K562 (cell line): ENCODE measurements around the gene NFATC3. TPM values are rescaled to one million over a fixed set of nuclear protein-coding genes. Genes with fewer than 3 reads are reported as not detected.

Experiments
- ATAC-seq: fragments of 200-7000 bp; cut with Tn5 transposase; 3 replicates; pipeline ENCODE4 v1.9.1; 2020; ENCODE audit warnings: moderate library complexity
- BruUV-seq: library from RNA; stranded (reverse); fragments of 400-500 nt; replicated peaks from 2 replicates; lab custom pipeline; 2021; lab: Mats Ljungman, UMichigan
- CTCF ChIA-PET: fragments of 300-600 bp; formaldehyde crosslinking; extraction: SDS; loops from one replicate; lab custom pipeline; 2021; ENCODE audit warnings: low intra/inter-chr PET ratio; lab: Yijun Ruan, JAX
- POLR2A ChIA-PET: fragments of 300-600, 350-650 bp; sonication (Branson Sonifier 250); formaldehyde crosslinking; extraction: SDS; loops from one replicate; lab custom pipeline; 2021; ENCODE audit warnings: antibody characterized with exemption, inconsistent platforms; lab: Yijun Ruan, JAX
- DNase-seq, 4 experiments: peaks; one replicate each; pipeline versions ENCODE4 v3.0.0 to v3.0.0-alpha.2; 2011 to 2018; ENCODE audit warnings: low spot score in 3 of 4, mixed read lengths in 3 of 4; ENCODE audit errors: extremely low read depth in 1 of 4
- FAIRE-seq: peaks from 2 replicates; lab custom pipeline; 2011; peaks lifted over from hg19 to GRCh38; lab: Jason Lieb, UNC
- H2AFZ ChIP-seq: 2 replicates; pipeline ENCODE4 v1.6.0; 2011; ENCODE audit warnings: low read depth, low read length, control low read depth, inconsistent platforms
- H3K27ac ChIP-seq: fragments of 200-600 bp; 3 replicates; pipeline ENCODE4 v1.8.0; 2011; ENCODE audit warnings: low read depth, mild to moderate bottlenecking, control low read depth, inconsistent platforms, low read length, moderate library complexity, mixed read lengths; ENCODE audit errors: extremely low read depth
- H3K27me3 ChIP-seq, 2 experiments: fragments of 300-600 bp in 1 of 2; 2 replicates in 1 of 2; 3 replicates in 1 of 2; pipeline versions ENCODE4 v1.6.0 to v1.8.0; 2011; ENCODE audit warnings: inconsistent platforms in 2 of 2, low read length in 2 of 2, mild to moderate bottlenecking in 1 of 2, mixed read lengths in 1 of 2, moderate library complexity in 1 of 2; ENCODE audit not compliant: control insufficient read depth in 2 of 2, insufficient read depth in 2 of 2
- H3K36me3 ChIP-seq: fragments of 300-600 bp; 3 replicates; pipeline ENCODE4 v1.8.0; 2011; ENCODE audit warnings: mild to moderate bottlenecking, low read length, inconsistent platforms; ENCODE audit not compliant: control insufficient read depth, insufficient read depth
- H3K4me1 ChIP-seq, 2 experiments: fragments of 200-600 bp in 1 of 2; replicated peaks in 1 of 2; 2 replicates in 1 of 2; 3 replicates in 1 of 2; pipeline versions ENCODE4 v1.5.1 to v1.8.0; 2011; ENCODE audit warnings: inconsistent platforms in 2 of 2, low read length in 2 of 2, mild to moderate bottlenecking in 1 of 2, mixed read lengths in 1 of 2, moderate library complexity in 1 of 2; ENCODE audit not compliant: control insufficient read depth in 2 of 2, insufficient read depth in 2 of 2
- H3K4me2 ChIP-seq: 2 replicates; pipeline ENCODE4 v1.6.1; 2011; ENCODE audit warnings: low read length, control low read depth, inconsistent platforms, mixed read lengths; ENCODE audit not compliant: insufficient read depth
- H3K4me3 ChIP-seq: fragments of 200-600 bp; sonication (generic), shearing (Covaris generic); 2 replicates; pipeline ENCODE4 v1.5.1; 2016; ENCODE audit warnings: control low read depth, inconsistent platforms
- H3K79me2 ChIP-seq: fragments of 200-600 bp; 3 replicates; pipeline ENCODE4 v1.8.0; 2011; ENCODE audit warnings: low read length, inconsistent platforms; ENCODE audit not compliant: control insufficient read depth, insufficient read depth
- H3K9ac ChIP-seq, 2 experiments: 2 replicates each; pipeline versions ENCODE4 v1.6.0 to v1.6.1; 2011; ENCODE audit warnings: low read depth in 2 of 2, low read length in 2 of 2, control low read depth in 1 of 2, inconsistent platforms in 1 of 2, mild to moderate bottlenecking in 1 of 2, mixed read lengths in 1 of 2; ENCODE audit not compliant: insufficient read depth in 1 of 2
- H3K9me1 ChIP-seq: one replicate; pipeline ENCODE4 v1.6.0; 2011; ENCODE audit warnings: inconsistent platforms, mild to moderate bottlenecking, low read length, moderate library complexity; ENCODE audit not compliant: control insufficient read depth, insufficient read depth
- H3K9me3 ChIP-seq: replicated peaks from 2 replicates; pipeline ENCODE4 v1.5.1; 2011; ENCODE audit warnings: low read depth, low read length, inconsistent platforms; ENCODE audit not compliant: control insufficient read depth, insufficient read depth
- H4K20me1 ChIP-seq: replicated peaks from 2 replicates; pipeline ENCODE4 v1.6.1; 2011; ENCODE audit warnings: low read length, inconsistent platforms, mixed read lengths; ENCODE audit not compliant: control insufficient read depth, insufficient read depth
- BACH1 ChIP-seq: fragments of 200-800 bp; sonication (Bioruptor generic); IDR thresholded peaks from 2 replicates; pipeline ENCODE4 v1.6.1; 2016; ENCODE audit warnings: missing genetic modification characterization, missing compliant biosample characterization
- BDP1 ChIP-seq: IDR thresholded peaks from 3 replicates; pipeline ENCODE4 v1.6.1; 2011; ENCODE audit not compliant: insufficient read length, insufficient read depth
- CBX1 ChIP-seq: sonication (generic); IDR thresholded peaks from 2 replicates; pipeline ENCODE4 v1.6.1; 2016; ENCODE audit warnings: antibody characterized with exemption, low read depth, mild to moderate bottlenecking
- DPF2 ChIP-seq: fragments of 450-650 bp; IDR thresholded peaks from 2 replicates; pipeline ENCODE4 v1.6.1; 2016
- E2F3 ChIP-seq: fragments of 250-450 bp; sonication (Bioruptor Pico); IDR thresholded peaks from 2 replicates; pipeline ENCODE4 v1.4.0; 2020; ENCODE audit warnings: mild to moderate bottlenecking
- GATAD2A ChIP-seq: fragments of 450-650 bp; IDR thresholded peaks from 2 replicates; pipeline ENCODE4 v1.6.1; 2017
- MTA2 ChIP-seq: fragments of 450-650 bp; IDR thresholded peaks from 2 replicates; pipeline ENCODE4 v1.6.1; 2016; ENCODE audit warnings: low read depth
- SIRT6 ChIP-seq: IDR thresholded peaks from one replicate; pipeline ENCODE4 v1.6.1; 2012; ENCODE audit warnings: low read depth, mild to moderate bottlenecking, control low read depth, inconsistent platforms, low read length, moderate library complexity
- TAF15 ChIP-seq: fragments of 200-400 bp; formaldehyde crosslinking; IDR thresholded peaks from 2 replicates; pipeline ENCODE4 v1.6.1; 2017; ENCODE audit warnings: mild to moderate bottlenecking, low read depth, low read length, moderate library complexity
- ZBTB7A ChIP-seq: IDR thresholded peaks from 2 replicates; pipeline ENCODE4 v1.6.1; 2011; ENCODE audit warnings: low read depth, mild to moderate bottlenecking, low read length, moderate library complexity, borderline replicate concordance; ENCODE audit not compliant: control insufficient read depth
- ZNF146 ChIP-seq: IDR thresholded peaks from one replicate; pipeline ENCODE4 v1.6.1; 2018; ENCODE audit warnings: missing compliant biosample characterization; ENCODE audit not compliant: unreplicated experiment
- ZNF589 ChIP-seq: fragments of 200-800 bp; sonication (Bioruptor generic); IDR thresholded peaks from 2 replicates; pipeline ENCODE4 v1.6.1; 2016; ENCODE audit warnings: low read depth, missing genetic modification characterization, missing compliant biosample characterization
- WGBS: fragments of 100-300 bp; shearing (Covaris generic); methylation state at CpG from one replicate; pipeline ENCODE4 v1.1.6; 2016; ENCODE audit warnings: low coverage, mixed read lengths; ENCODE audit not compliant: insufficient coverage; ENCODE audit errors: missing lambda C conversion rate; 5-methylcytosine and 5-hydroxymethylcytosine counted together
- in situ Hi-C: fragments of 300-500 bp; cut with MboI; formaldehyde crosslinking; loops from 4 replicates; pipeline ENCODE4 v1.15.0; 2018; ENCODE audit warnings: inconsistent platforms, mixed read lengths
- intact Hi-C: fragments of 100-400 bp; cut with micrococcal nuclease; formaldehyde crosslinking; loops from 2 replicates; pipeline ENCODE4 v1.14.2; 2022
- polyA plus RNA-seq, 8 experiments: library from polyadenylated mRNA; depleted of rRNA in 4 of 8; stranded (reverse) in 5 of 8; unstranded in 3 of 8; fragments of >200 nt; fragmentation: Nextera tagmentation in 2 of 8; fragmentation: Illumina TruSeq in 1 of 8; extraction: Ambion mirVana in 2 of 8; extraction: Trizol in 1 of 8; gene quantifications; 2 replicates each; pipeline versions ENCODE4 v1.2.1 to v1.2.3, GENCODE V29; 2011 to 2014; ENCODE audit warnings: inconsistent platforms in 1 of 8, missing spikeins in 1 of 8
- total RNA-seq, 7 experiments: library from RNA; depleted of rRNA in 6 of 7; stranded (reverse); fragments of >200 nt in 6 of 7; fragmentation: Illumina TruSeq in 2 of 7; extraction: Trizol in 2 of 7; gene quantifications; 2 replicates each; pipeline versions ENCODE4 v1.2.1 to v1.2.3, GENCODE V29; 2011 to 2021; ENCODE audit warnings: low replicate concordance in 1 of 7
- TF ChIP-seq, protein P1 (sequence below), 3 experiments: IDR thresholded peaks in 2 of 3; conservative IDR thresholded peaks in 1 of 3; 2 replicates each; pipeline ENCODE4 v1.5.1; 2011 to 2012; ENCODE audit warnings: low read length in 3 of 3, mild to moderate bottlenecking in 3 of 3, control low read depth in 2 of 3, improper control_type of control experiment in 1 of 3, inconsistent platforms in 1 of 3, low read depth in 1 of 3, mixed read lengths in 1 of 3, moderate library complexity in 1 of 3; ENCODE audit not compliant: insufficient read depth in 2 of 3
- TF ChIP-seq, protein P2 (sequence below), 2 experiments: IDR thresholded peaks; 2 replicates each; pipeline ENCODE4 v1.6.1; 2011; ENCODE audit warnings: borderline replicate concordance in 1 of 2, control low read depth in 1 of 2, low read depth in 1 of 2, low read length in 1 of 2, mild to moderate bottlenecking in 1 of 2, mixed read lengths in 1 of 2, moderate library complexity in 1 of 2; ENCODE audit not compliant: insufficient read depth in 1 of 2, insufficient read length in 1 of 2, poor library complexity in 1 of 2, severe bottlenecking in 1 of 2; ENCODE audit errors: extremely low read depth in 1 of 2

NFATC3 gene
- total and polyA plus RNA-seq, 9 of the 15 experiments (the other 6 are each of a cell fraction or from before 2014, with no cell fraction given): 15.7 to 98.4 (median 59.4) TPM

DNA sequence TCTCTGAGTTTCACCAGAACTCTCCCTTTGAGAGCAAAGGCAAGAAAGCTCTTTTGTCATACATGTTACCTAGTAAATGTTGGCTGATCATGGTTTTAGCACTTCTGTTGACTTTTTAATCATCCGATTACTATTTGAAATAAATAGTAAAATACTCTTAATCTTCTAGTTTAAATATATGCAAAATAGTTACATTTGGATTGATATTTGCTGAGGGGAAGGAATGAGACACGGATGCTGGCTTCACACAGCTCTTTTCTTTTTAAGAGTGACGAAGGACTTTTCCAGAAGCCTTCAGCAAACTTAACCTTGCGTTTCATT lies 9.4 kb downstream of the NFATC3 start:
- BruUV-seq: no TSS peak
- ATAC-seq: no peak
- no peak overlapping the region for H3K9ac ChIP-seq
- TF ChIP-seq, protein P1, sequence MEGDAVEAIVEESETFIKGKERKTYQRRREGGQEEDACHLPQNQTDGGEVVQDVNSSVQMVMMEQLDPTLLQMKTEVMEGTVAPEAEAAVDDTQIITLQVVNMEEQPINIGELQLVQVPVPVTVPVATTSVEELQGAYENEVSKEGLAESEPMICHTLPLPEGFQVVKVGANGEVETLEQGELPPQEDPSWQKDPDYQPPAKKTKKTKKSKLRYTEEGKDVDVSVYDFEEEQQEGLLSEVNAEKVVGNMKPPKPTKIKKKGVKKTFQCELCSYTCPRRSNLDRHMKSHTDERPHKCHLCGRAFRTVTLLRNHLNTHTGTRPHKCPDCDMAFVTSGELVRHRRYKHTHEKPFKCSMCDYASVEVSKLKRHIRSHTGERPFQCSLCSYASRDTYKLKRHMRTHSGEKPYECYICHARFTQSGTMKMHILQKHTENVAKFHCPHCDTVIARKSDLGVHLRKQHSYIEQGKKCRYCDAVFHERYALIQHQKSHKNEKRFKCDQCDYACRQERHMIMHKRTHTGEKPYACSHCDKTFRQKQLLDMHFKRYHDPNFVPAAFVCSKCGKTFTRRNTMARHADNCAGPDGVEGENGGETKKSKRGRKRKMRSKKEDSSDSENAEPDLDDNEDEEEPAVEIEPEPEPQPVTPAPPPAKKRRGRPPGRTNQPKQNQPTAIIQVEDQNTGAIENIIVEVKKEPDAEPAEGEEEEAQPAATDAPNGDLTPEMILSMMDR (IDR thresholded peaks at IDR 0.05 in 2 of 3, conservative IDR thresholded peaks at IDR 0.05 in 1 of 3; ENCODE audit: insufficient read depth in 2 of 3, low read depth in 1 of 3, low read length in 3 of 3): 0 out of 6 replicates have a peak, but pooled peaks of 1 of the 3 experiments have one; percentile 4
- TF ChIP-seq E2F3 (CRISPR knock-in tag): no peak
- POLR2A ChIA-PET: interaction anchor here (1.1 to 2.3 kb wide), 2 partner anchors 18 to 122 kb away, joined by 3 to 9 read pairs; no protein-coding TSS in a partner anchor
- no peak overlapping the region for H3K4me3 ChIP-seq
- WGBS: 97% methylated on average over 4 of the region's 4 CpGs
- no peak for DNase-seq
- in situ Hi-C loops: no loop called here
- peaks cover 18% of the 10 kb centered on the region for H3K36me3 ChIP-seq
- H3K79me2 ChIP-seq: peaks cover 99% of the 10 kb centered on the region
- H3K27ac ChIP-seq: no peak overlapping the region
- peaks cover 14 to 35% of the 10 kb centered on the region in 2 experiments; a peak in 4 of 5 replicates for H3K4me1 ChIP-seq
- intact Hi-C loops: loop anchor here (2.0 kb wide), 1 partner anchor 134 kb away; no protein-coding TSS in a partner anchor
- no peak overlapping the region for H3K4me2 ChIP-seq
- no peaks in the 10 kb centered on the region for H3K9me3 ChIP-seq
- H4K20me1 ChIP-seq: peaks cover 23% of the 10 kb centered on the region
- no peak overlapping the region for H2AFZ ChIP-seq
- no peaks in the 10 kb centered on the region for H3K9me1 ChIP-seq
- FAIRE-seq: no peak
- H3K27me3 ChIP-seq: no peaks in the 10 kb centered on the region
- CTCF ChIA-PET: interaction anchor here (0.6 to 1.6 kb wide), 3 partner anchors 21 to 155 kb away, joined by 3 to 5 read pairs (median 4); no protein-coding TSS in a partner anchor

GRCh38 chr16:68096491-68096890 lies 11.3 kb downstream of the NFATC3 start:
- no TSS peak for BruUV-seq
- peaks cover 18% of the 10 kb centered on the region for H3K36me3 ChIP-seq
- intact Hi-C loops: no loop called here
- FAIRE-seq: no peak
- H4K20me1 ChIP-seq: peaks cover 23% of the 10 kb centered on the region
- H3K4me3 ChIP-seq: no peak overlapping the region
- H2AFZ ChIP-seq: no peak overlapping the region
- no peaks in the 10 kb centered on the region for H3K9me1 ChIP-seq
- no peak overlapping the region for H3K27ac ChIP-seq
- no peaks in the 10 kb centered on the region for H3K27me3 ChIP-seq
- WGBS: 85% methylated on average over 2 of the region's 2 CpGs
- H3K4me1 ChIP-seq: peaks cover 14 to 30% of the 10 kb centered on the region in 2 experiments; a peak in 4 of 5 replicates
- POLR2A ChIA-PET: interaction anchor here (1.0 kb wide), 1 partner anchor 11 kb away, joined by 6 read pairs; the partner anchor contains the start of gene NFATC3
- in situ Hi-C loops: no loop called here
- ATAC-seq: no peak
- no peak for DNase-seq
- H3K4me2 ChIP-seq: no peak overlapping the region
- no peaks in the 10 kb centered on the region for H3K9me3 ChIP-seq
- peaks cover 99% of the 10 kb centered on the region for H3K79me2 ChIP-seq
- CTCF ChIA-PET: no interaction called here
- H3K9ac ChIP-seq: no peak overlapping the region
- TF ChIP-seq BDP1 (no peak), BACH1 (tag) (no peak), CBX1 (no peak), ZBTB7A (no peak), TAF15 (no peak), GATAD2A (no peak), ZNF146 (CRISPR knock-in tag) (no peak), SIRT6 (no peak), ZNF589 (CRISPR knock-in tag) (no peak), DPF2 (no peak), MTA2 (no peak)
- TF ChIP-seq, protein P2, sequence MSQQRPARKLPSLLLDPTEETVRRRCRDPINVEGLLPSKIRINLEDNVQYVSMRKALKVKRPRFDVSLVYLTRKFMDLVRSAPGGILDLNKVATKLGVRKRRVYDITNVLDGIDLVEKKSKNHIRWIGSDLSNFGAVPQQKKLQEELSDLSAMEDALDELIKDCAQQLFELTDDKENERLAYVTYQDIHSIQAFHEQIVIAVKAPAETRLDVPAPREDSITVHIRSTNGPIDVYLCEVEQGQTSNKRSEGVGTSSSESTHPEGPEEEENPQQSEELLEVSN (IDR thresholded peaks at IDR 0.05; ENCODE audit: borderline replicate concordance in 1 of 2, extremely low read depth in 1 of 2, insufficient read depth in 1 of 2, insufficient read length in 1 of 2, low read depth in 1 of 2, low read length in 1 of 2, poor library complexity in 1 of 2, severe bottlenecking in 1 of 2): no peak
